GM21515 (cell line): ENCODE data around the gene GABRA6.

ENCODE experiments used
- ATAC-seq: cut with Tn5 transposase; IDR thresholded peaks from one replicate; pipeline ENCODE4 v1.9.1; 2021; ENCODE audit not compliant: unreplicated experiment

GABRA6 gene

DNA sequence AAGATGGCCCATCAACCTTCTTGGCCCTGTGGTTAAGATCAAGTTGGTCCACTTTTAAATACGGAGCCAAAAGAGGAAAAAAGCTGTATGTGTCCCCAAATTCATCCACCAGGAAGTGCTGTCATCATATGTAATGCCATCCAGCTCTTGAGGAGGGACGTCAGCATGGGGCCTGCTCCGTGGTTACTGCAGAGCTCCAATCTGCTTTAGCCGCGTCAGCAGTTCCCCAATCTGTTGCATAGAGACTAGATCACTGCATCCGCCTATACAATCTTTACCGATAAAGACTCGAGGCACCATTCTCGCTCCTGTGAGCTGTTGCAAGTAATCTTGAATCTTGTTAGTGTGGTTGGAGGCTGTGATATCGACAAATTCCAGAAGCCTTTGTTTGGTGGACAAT, 65.7 kb downstream of the GABRA6 start:
- no peak for ATAC-seq
